Measurements from ENCODE around the gene SCN4A. TPM values are rescaled to one million over a fixed set of nuclear protein-coding genes. Genes with fewer than 3 reads are reported as not detected.

The SCN4A gene
- total RNA-seq, 2 donors from 2014 or later = 1.1 TPM; not detected in 1

DNA sequence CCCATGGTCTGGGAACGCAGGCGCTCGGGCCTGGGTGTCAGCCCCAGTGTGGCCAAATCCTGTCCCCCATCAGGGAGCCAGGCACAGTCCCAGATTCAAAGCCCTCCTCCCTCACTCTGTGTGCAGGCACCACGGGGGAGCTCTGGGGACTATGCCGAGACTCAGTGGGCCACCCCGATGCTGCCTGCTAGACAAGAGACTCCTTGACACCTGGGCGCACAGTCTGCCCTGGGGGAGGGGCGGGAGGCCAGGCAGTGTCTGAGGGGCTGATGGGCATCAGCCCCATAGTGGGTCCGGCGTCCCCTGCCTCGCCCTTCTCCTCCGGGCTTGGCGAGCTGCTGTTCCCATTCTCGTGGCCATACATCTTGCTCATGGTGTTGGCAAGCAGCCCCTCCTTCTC is 32.1 kb downstream of the SCN4A start:
- H3K27me3 ChIP-seq (replicated peaks; ENCODE audit: insufficient read depth) = no peaks in the 10 kb centered on the region
- H3K4me3 ChIP-seq = no peak overlapping the region
- H3K4me1 ChIP-seq (ENCODE audit: control insufficient read depth in 1 of 2, low read depth in 2 of 2) = no peaks in the 10 kb centered on the region
- no peaks in the 10 kb centered on the region for H3K9me3 ChIP-seq
- H3K36me3 ChIP-seq = no peaks in the 10 kb centered on the region
- no peak for TF ChIP-seq CTCF (IDR thresholded peaks at IDR 0.05)
- H3K27ac ChIP-seq = no peak overlapping the region
- ATAC-seq (ENCODE audit: insufficient number of reproducible peaks, low FRiP score, low read depth) (no peak), DNase-seq (ENCODE audit: low spot score) (no peak)

GRCh38 chr17:63939884-63940283 is 32.8 kb downstream of the SCN4A start:
- no peak for DNase-seq (ENCODE audit: low spot score)
- H3K27ac ChIP-seq = no peak overlapping the region
- H3K9me3 ChIP-seq = no peaks in the 10 kb centered on the region
- no peak overlapping the region for H3K4me3 ChIP-seq
- no peaks in the 10 kb centered on the region for H3K36me3 ChIP-seq
- H3K27me3 ChIP-seq (replicated peaks; ENCODE audit: insufficient read depth) = no peaks in the 10 kb centered on the region
- TF ChIP-seq CTCF (IDR thresholded peaks at IDR 0.05) = no peak
- ATAC-seq (ENCODE audit: insufficient number of reproducible peaks, low FRiP score, low read depth) = no peak
- H3K4me1 ChIP-seq (ENCODE audit: control insufficient read depth in 1 of 2, low read depth in 2 of 2) = no peaks in the 10 kb centered on the region

GRCh38 chr17:63939401-63939800 is 33.3 kb downstream of the SCN4A start:
- no peaks in the 10 kb centered on the region for H3K27me3 ChIP-seq (replicated peaks; ENCODE audit: insufficient read depth)
- DNase-seq (ENCODE audit: low spot score) (no peak), ATAC-seq (ENCODE audit: insufficient number of reproducible peaks, low FRiP score, low read depth) (no peak)
- H3K36me3 ChIP-seq = no peaks in the 10 kb centered on the region
- TF ChIP-seq CTCF (IDR thresholded peaks at IDR 0.05) = no peak
- H3K27ac ChIP-seq = no peak overlapping the region
- H3K4me3 ChIP-seq = no peak overlapping the region
- no peaks in the 10 kb centered on the region for H3K4me1 ChIP-seq (ENCODE audit: control insufficient read depth in 1 of 2, low read depth in 2 of 2)
- H3K9me3 ChIP-seq = no peaks in the 10 kb centered on the region

DNA sequence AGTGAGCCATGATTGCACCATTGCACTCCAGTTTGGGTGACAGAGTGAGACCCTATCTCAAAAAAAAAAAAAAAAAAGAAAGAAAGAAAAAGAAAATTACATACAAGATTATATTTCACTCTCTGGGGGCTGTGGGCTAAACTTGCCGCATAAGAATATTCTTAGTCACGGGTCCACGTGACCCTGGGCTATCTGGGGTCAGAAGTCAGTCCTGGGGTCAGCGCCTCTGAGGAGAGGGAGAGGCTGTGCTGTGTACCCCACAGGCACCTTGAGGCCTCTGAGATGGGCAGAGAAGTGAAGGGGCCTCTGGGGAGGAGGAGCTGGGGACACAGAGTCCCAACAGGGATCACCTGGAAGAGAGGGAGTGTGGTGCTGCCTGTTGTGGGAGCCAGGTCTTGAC is 34.8 kb downstream of the SCN4A start:
- Histone ChIP-seq H3K36me3 (no peaks in the 10 kb centered on the region), H3K4me3 (no peak overlapping the region), H3K4me1 (ENCODE audit: control insufficient read depth in 1 of 2, low read depth in 2 of 2) (no peaks in the 10 kb centered on the region), H3K27ac (no peak overlapping the region), H3K9me3 (no peaks in the 10 kb centered on the region), H3K27me3 (replicated peaks; ENCODE audit: insufficient read depth) (no peaks in the 10 kb centered on the region)
- ATAC-seq (ENCODE audit: insufficient number of reproducible peaks, low FRiP score, low read depth) = no peak
- no peak for TF ChIP-seq CTCF (IDR thresholded peaks at IDR 0.05)
- no peak for DNase-seq (ENCODE audit: low spot score)

DNA sequence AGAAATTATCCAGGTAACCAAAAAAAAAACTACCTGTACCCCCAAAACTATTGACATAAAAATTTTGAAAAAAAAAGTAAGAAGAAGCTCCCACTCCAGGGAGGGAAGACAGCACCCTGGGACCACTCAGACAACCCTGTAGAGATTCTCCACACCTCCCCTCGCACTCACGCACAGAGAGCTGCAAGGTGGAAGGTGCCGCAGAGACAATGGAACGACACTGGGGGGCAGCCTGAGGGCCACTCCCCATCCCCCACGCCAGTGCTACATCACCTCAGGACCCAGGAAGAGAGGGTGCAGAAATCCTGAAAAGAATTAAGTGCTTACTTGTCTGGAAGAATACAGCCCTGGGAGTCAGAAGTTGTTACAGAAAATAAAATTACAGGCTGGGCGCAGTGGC is 35.4 kb downstream of the SCN4A start:
- no peaks in the 10 kb centered on the region for H3K27me3 ChIP-seq (replicated peaks; ENCODE audit: insufficient read depth)
- TF ChIP-seq CTCF (IDR thresholded peaks at IDR 0.05) = no peak
- no peaks in the 10 kb centered on the region for H3K4me1 ChIP-seq (ENCODE audit: control insufficient read depth in 1 of 2, low read depth in 2 of 2)
- H3K9me3 ChIP-seq = no peaks in the 10 kb centered on the region
- H3K4me3 ChIP-seq = no peak overlapping the region
- no peak overlapping the region for H3K27ac ChIP-seq
- ATAC-seq (ENCODE audit: insufficient number of reproducible peaks, low FRiP score, low read depth) = no peak
- DNase-seq (ENCODE audit: low spot score) = no peak
- no peaks in the 10 kb centered on the region for H3K36me3 ChIP-seq
